Amniotic stem cell (primary cell): ENCODE data around the gene ARVCF.

Experiments used
- DNase-seq: peaks from one replicate; lab custom pipeline; 2025; lab: John Stamatoyannopoulos, UW

The ARVCF gene

GRCh38 chr22:19973551-19974267 lies 42.9 kb downstream of the ARVCF start:
- no peak for DNase-seq

DNA sequence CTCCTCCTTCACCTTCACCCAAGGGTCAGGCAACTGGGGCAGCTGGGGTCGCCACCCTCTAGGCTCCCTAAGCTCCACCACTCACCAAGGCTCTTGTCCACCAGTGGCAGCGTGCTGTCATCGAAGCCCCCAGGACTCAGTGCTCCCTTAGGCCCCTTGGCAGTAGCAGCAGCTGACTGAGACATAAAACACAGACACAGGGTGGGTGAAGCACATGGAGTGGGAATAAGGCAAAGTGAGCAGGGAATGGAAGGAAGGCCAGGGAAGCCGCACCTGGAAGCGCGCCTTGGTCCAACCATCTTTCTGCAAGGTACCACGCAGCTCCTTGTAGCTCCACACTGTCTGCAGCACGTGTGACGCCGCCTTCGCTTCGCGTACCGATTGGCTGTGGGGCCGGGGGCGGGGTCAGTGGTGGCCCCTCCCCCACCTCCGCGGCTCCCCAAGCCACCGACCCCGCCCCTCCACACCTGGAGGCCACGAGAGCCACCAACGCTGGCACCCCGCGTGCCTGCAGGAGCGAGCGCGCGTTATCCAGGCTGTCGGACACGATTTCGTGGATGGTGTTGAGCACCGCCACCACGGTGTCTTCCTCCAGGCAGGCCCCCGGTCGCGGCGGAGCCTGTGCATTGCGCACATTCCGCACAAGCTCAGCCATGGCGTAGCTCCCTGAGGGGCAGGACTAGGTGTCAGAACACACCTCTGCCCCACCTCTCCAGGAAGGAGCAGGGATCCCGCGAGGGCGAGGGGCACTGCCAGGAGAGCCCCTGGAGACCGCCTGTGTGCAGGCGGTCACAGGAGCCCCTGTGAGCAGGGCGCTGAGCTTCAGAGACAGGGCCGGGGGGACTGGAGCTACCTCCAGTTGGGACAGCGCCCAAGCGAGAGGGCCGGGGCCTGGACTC lies 43.7 kb downstream of the ARVCF start:
- DNase-seq = no peak

DNA sequence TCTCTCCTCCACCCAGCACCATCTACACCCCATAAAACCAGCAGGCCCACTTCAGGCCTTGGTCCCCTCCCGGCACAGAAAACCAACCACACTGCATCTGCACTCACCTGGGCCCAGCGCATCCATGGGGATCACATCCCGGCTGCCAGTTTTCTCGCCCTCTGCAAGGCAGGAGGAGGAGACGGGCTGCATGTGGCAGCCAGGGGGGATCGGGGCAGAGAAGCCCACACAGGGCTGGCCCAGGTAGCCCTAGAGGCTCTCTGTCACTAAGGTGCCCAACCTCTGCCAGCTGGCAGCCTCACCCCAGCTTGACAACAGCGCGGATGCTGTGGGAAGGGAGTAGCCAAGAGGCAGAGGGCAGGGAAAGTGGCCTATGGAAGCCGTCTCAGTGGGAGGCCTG lies 44.4 kb downstream of the ARVCF start:
- DNase-seq = no peak

DNA sequence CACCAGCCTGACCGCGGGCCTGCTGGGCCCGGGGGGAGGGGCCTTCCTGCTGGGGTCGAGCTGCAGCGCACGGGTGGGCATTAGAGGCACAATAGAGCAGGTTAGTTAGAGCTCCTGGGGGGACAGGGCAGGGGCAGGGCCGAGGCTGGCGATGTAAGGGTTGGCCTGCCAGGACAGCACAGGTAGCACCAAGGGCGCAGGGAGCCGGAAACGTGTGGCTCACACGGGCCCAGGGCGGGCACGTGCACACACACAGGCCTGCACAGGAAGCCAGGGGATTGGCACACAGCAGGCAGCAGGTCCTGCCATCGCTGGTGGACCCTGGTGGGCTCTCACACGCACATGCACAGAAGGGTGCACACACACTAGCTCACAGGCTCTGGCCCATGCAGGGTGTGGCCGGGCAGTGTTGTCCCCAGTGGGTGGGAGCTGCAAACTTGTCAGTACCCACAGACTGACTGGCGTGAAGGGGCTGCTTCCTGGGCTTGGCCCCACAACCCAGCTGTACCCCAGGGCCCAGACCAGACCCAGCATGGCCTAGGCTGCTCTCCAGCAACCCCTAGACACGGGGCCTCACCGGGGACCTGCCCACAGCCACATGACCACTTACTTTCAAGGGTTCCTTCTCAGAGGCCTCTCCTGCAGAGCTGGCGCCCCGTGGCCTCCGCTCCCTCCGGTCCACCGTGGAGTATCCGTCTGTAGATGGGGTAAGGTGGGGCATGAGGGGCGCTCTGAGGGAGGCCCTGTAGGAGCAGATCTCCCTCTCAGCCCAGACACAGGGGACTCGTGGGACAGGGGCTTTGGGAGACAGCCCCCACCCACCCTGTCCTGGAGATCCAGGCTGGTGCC lies 45.1 kb downstream of the ARVCF start:
- DNase-seq = no peak

DNA sequence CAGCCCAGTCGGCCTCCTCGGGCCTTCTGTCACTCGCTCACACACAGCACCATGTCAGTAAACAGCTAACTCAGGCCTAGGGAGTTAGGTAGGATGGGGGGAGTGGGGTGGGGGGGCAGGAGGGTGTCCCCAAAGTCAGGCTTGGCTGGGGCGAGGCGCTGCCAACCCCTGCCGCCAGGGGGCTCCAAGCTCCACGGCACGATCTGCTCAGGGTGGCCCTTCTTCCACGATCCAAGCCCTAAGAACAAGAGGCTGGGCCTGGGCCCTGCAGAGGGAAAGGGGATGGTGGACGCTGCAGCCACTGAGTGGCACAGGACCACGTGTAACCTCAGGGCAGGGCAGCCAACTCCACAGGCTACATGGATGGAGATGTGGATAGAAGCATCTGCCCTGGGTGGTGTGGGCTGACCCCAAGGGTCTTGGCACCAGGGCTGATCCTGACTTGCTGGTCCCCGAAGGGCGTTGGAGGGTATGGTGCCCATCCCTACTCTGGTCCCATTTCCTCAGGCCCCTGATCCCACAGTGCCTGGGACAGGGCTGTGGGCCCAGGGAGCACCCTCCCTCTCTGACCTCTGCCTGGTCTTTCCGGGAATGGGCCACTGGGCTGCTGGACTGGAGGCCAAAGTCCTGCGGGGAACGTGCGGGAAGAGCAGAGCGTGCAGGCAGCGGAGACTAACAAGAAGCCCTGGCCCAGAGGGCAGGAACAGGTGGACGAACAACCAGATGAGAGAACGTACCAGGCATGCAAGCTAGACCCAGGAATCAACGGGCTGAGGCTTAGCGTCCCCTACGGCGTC lies 45.9 kb downstream of the ARVCF start:
- no peak for DNase-seq

DNA sequence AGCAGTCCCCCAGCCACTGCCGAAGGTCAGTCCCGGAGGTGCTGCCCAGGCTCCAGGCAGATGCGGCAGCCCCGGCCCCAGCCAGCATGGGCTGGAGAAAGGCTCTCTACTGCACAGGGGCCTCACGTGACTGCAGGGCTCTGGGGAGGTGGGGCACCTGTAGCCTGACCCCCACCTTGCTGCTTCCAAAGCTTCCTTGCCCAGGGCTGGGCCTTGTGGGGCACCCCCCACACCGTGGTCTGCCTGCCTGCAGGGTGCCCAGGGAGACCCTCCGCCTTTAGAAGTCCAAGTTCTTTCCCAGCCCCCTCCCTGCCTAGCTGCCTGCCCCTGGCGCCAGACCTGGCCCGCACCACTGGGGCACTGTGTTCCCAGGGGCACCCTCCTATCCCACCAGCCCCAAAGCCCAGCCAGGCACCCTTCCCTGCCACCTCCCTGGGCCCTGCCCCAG lies 46.6 kb downstream of the ARVCF start:
- no peak for DNase-seq

GRCh38 chr22:19969141-19969928 lies 47.3 kb downstream of the ARVCF start:
- no peak for DNase-seq

- DNase-seq = no peak
Observed at GRCh38 chr22:19968450-19968891, 48.2 kb downstream of the ARVCF start.

GRCh38 chr22:19967850-19968449 lies 48.7 kb downstream of the ARVCF start:
- DNase-seq = no peak

- DNase-seq = no peak
Observed at GRCh38 chr22:19966908-19967750, 49.5 kb downstream of the ARVCF start.

DNA sequence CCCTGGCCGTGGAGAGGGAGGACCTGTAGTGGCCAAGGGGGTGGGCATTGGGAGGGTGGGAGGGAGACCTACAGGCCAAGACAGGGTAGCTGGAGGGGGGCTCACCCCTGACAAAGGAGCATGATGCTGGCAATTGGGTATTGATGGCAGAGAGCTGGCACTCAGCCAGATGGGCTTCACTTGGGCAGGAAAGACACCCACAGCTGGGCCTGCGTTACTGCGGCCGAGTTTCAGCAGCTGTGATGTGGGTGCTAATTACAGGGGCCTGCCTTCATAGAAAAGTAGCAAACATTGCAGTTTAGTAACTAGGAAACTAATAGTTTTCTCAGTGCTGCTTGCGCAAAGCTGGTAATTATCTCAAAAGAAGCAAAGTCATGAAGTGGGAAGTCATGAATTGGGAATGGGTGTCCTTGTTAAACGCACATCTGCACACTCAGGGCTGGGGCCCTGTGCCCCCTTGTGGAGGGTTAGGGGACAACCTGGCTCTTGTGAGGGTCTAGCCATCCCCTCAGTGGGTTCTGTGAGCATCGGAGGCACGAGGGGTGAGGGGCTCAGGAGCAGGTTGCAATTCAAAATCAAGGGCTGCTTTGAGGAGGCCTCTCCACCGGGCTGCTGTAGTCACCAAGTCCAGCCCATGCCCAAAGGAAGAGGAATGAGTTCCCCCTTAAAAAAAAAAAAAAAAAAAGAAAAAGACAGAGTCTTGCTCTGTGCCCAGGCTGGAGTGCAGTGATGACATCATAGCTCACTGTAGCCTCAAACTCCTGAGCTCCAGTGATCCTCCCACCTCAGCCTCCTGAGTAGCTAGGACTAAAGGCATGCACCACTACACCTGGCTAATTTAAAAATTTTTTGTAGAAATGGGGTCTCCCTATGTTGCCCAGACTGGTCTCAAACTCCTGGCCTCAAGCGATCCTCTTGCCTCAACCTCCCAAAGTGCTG lies 50.6 kb downstream of the ARVCF start:
- DNase-seq = no peak

GRCh38 chr22:19964701-19965386 lies 51.8 kb downstream of the ARVCF start:
- DNase-seq = no peak

GRCh38 chr22:19963863-19964642 lies 52.6 kb downstream of the ARVCF start:
- no peak for DNase-seq

GRCh38 chr22:19962909-19963806 lies 53.5 kb downstream of the ARVCF start:
- DNase-seq = no peak

- DNase-seq = peak; percentile 48
Observed at GRCh38 chr22:19962246-19962908, 54.2 kb downstream of the ARVCF start.
